Memory B cell (primary cell): Measurements from ENCODE around the gene FAM171A2.

Experiments
- ATAC-seq: fragments of 150-1000 bp; cut with Tn5 transposase; 2 replicates; pipeline ENCODE4 v1.10.0; 2021; ENCODE audit warnings: low read depth, mild to moderate bottlenecking, moderate library complexity
- DNase-seq, 2 donors: peaks; one replicate each; pipeline ENCODE4 v3.0.0; 2022; ENCODE audit warnings: low spot score in 2 of 2
- H3K27ac Mint-ChIP-seq: one replicate; pipeline ENCODE4 v1.8.0; 2022; ENCODE audit warnings: mild to moderate bottlenecking, moderate library complexity, mixed read lengths
- H3K27me3 Mint-ChIP-seq: one replicate; pipeline ENCODE4 v1.8.0; 2022; ENCODE audit warnings: mixed read lengths
- H3K36me3 Mint-ChIP-seq: one replicate; pipeline ENCODE4 v1.8.0; 2022; ENCODE audit warnings: mild to moderate bottlenecking, mixed read lengths
- H3K4me1 Mint-ChIP-seq: one replicate; pipeline ENCODE4 v1.8.0; 2022; ENCODE audit warnings: mixed read lengths
- H3K4me3 Mint-ChIP-seq: one replicate; pipeline ENCODE4 v1.8.0; 2022; ENCODE audit warnings: mild to moderate bottlenecking, moderate library complexity, mixed read lengths
- H3K9me3 Mint-ChIP-seq: one replicate; pipeline ENCODE4 v1.8.0; 2022; ENCODE audit warnings: mixed read lengths

Gene FAM171A2

GRCh38 chr17:44360826-44361225, 2.8 kb downstream of the FAM171A2 start:
- no peak for DNase-seq
- Mint-ChIP-seq H3K4me1 (peaks cover 16% of the 10 kb centered on the region), H3K9me3 (no peaks in the 10 kb centered on the region), H3K4me3 (no peak overlapping the region), H3K36me3 (no peaks in the 10 kb centered on the region), H3K27ac (no peak overlapping the region), H3K27me3 (peaks cover 5% of the 10 kb centered on the region)
- ATAC-seq, result no peak

- Mint-ChIP-seq H3K9me3 (no peaks in the 10 kb centered on the region), H3K36me3 (no peaks in the 10 kb centered on the region), H3K4me1 (peaks cover 16% of the 10 kb centered on the region), H3K4me3 (no peak overlapping the region), H3K27ac (no peak overlapping the region), H3K27me3 (peaks cover 5% of the 10 kb centered on the region)
- no peak for DNase-seq
- ATAC-seq, result no peak
Measured at GRCh38 chr17:44360144-44360533, 3.5 kb downstream of the FAM171A2 start.

GRCh38 chr17:44359458-44360143, 4.1 kb downstream of the FAM171A2 start:
- H3K4me3 Mint-ChIP-seq, result no peak overlapping the region
- ATAC-seq, result no peak

GRCh38 chr17:44359006-44359405, 4.6 kb downstream of the FAM171A2 start:
- H3K9me3 Mint-ChIP-seq, result no peaks in the 10 kb centered on the region
- DNase-seq (no peak), ATAC-seq (peak; percentile 20)
- peaks cover 16% of the 10 kb centered on the region for H3K4me1 Mint-ChIP-seq
- H3K27me3 Mint-ChIP-seq, result peaks cover 5% of the 10 kb centered on the region
- H3K36me3 Mint-ChIP-seq, result no peaks in the 10 kb centered on the region
- no peak overlapping the region for H3K4me3 Mint-ChIP-seq
- H3K27ac Mint-ChIP-seq, result peak overlapping the region; percentile 76

More at GRCh38 chr17:44359458-44360143, 4.1 kb downstream of the FAM171A2 start:
- no peaks in the 10 kb centered on the region for H3K36me3 Mint-ChIP-seq
- peaks cover 5% of the 10 kb centered on the region for H3K27me3 Mint-ChIP-seq
- H3K27ac Mint-ChIP-seq, result no peak overlapping the region
- DNase-seq, result no peak
- H3K4me1 Mint-ChIP-seq, result peaks cover 16% of the 10 kb centered on the region
- no peaks in the 10 kb centered on the region for H3K9me3 Mint-ChIP-seq

GRCh38 chr17:44358066-44358465, 5.6 kb downstream of the FAM171A2 start:
- Mint-ChIP-seq H3K9me3 (no peaks in the 10 kb centered on the region), H3K27me3 (peaks cover 5% of the 10 kb centered on the region), H3K4me3 (no peak overlapping the region), H3K4me1 (peaks cover 18% of the 10 kb centered on the region), H3K27ac (no peak overlapping the region), H3K36me3 (no peaks in the 10 kb centered on the region)
- ATAC-seq, result no peak
- no peak for DNase-seq

- no peak for DNase-seq
- Mint-ChIP-seq H3K36me3 (peaks cover 10% of the 10 kb centered on the region), H3K4me3 (no peak overlapping the region), H3K9me3 (no peaks in the 10 kb centered on the region), H3K4me1 (peaks cover 20% of the 10 kb centered on the region), H3K27ac (no peak overlapping the region), H3K27me3 (peaks cover 2% of the 10 kb centered on the region)
- no peak for ATAC-seq
Measured at GRCh38 chr17:44356241-44356640, 7.4 kb downstream of the FAM171A2 start.

GRCh38 chr17:44355642-44356099, 8.0 kb downstream of the FAM171A2 start:
- DNase-seq (no peak), ATAC-seq (no peak)
- Mint-ChIP-seq H3K27ac (no peak overlapping the region), H3K27me3 (no peaks in the 10 kb centered on the region), H3K9me3 (no peaks in the 10 kb centered on the region), H3K36me3 (peaks cover 10% of the 10 kb centered on the region), H3K4me1 (peaks cover 22% of the 10 kb centered on the region), H3K4me3 (no peak overlapping the region)

- H3K9me3 Mint-ChIP-seq, result no peaks in the 10 kb centered on the region
Measured at GRCh38 chr17:44354582-44355561, 8.8 kb downstream of the FAM171A2 start.

GRCh38 chr17:44353672-44354331, 9.9 kb downstream of the FAM171A2 start:
- Mint-ChIP-seq H3K36me3 (peaks cover 10% of the 10 kb centered on the region), H3K27me3 (no peaks in the 10 kb centered on the region), H3K27ac (no peak overlapping the region), H3K4me3 (peak overlapping the region; percentile 62), H3K9me3 (no peaks in the 10 kb centered on the region), H3K4me1 (peaks cover 22% of the 10 kb centered on the region)
- ATAC-seq, result peak; percentile 42
- no peak for DNase-seq

More at GRCh38 chr17:44354582-44355561, 8.8 kb downstream of the FAM171A2 start:
- Mint-ChIP-seq H3K27me3 (no peaks in the 10 kb centered on the region), H3K4me1 (peaks cover 20% of the 10 kb centered on the region), H3K4me3 (peak overlapping the region; percentile 75), H3K27ac (no peak overlapping the region), H3K36me3 (peaks cover 10% of the 10 kb centered on the region)
- ATAC-seq, result peak; percentile 56
- peak; percentile 68 to 78 for DNase-seq

GRCh38 chr17:44352828-44353671, 10.6 kb downstream of the FAM171A2 start:
- peak overlapping the region; percentile 71 for H3K4me3 Mint-ChIP-seq
- no peak overlapping the region for H3K27ac Mint-ChIP-seq
- DNase-seq (no peak), ATAC-seq (no peak)
- no peaks in the 10 kb centered on the region for H3K27me3 Mint-ChIP-seq
- no peaks in the 10 kb centered on the region for H3K9me3 Mint-ChIP-seq
- H3K36me3 Mint-ChIP-seq, result peaks cover 10% of the 10 kb centered on the region
- H3K4me1 Mint-ChIP-seq, result peaks cover 25% of the 10 kb centered on the region

GRCh38 chr17:44351961-44352827, 11.5 kb downstream of the FAM171A2 start:
- no peak for DNase-seq

GRCh38 chr17:44351464-44351863, 12.2 kb downstream of the FAM171A2 start:
- DNase-seq, result no peak
- Mint-ChIP-seq H3K9me3 (no peaks in the 10 kb centered on the region), H3K4me3 (no peak overlapping the region), H3K27ac (no peak overlapping the region), H3K36me3 (peaks cover 10% of the 10 kb centered on the region), H3K27me3 (no peaks in the 10 kb centered on the region), H3K4me1 (peaks cover 28% of the 10 kb centered on the region)
- ATAC-seq, result no peak

More at GRCh38 chr17:44351961-44352827, 11.5 kb downstream of the FAM171A2 start:
- peak overlapping the region; percentile 71 for H3K4me3 Mint-ChIP-seq
- no peaks in the 10 kb centered on the region for H3K27me3 Mint-ChIP-seq
- H3K27ac Mint-ChIP-seq, result no peak overlapping the region
- no peak for ATAC-seq
- H3K36me3 Mint-ChIP-seq, result peaks cover 10% of the 10 kb centered on the region
- no peaks in the 10 kb centered on the region for H3K9me3 Mint-ChIP-seq
- peaks cover 27% of the 10 kb centered on the region for H3K4me1 Mint-ChIP-seq
